Activated naive CD8-positive, alpha-beta T cell treated with anti-CD3 and anti-CD28 coated beads, Interleukin-2, amount 50 U/mL, for 16 hours (primary cell): ENCODE measurements around the gene NHERF1.

Source experiments
- DNase-seq: peaks from one replicate; pipeline ENCODE4 v3.0.0-alpha.2; 2020; ENCODE audit warnings: low read depth, low spot score

The NHERF1 gene

GRCh38 chr17:74784125-74784810 is 35.8 kb downstream of the NHERF1 start:
- no peak for DNase-seq

DNA sequence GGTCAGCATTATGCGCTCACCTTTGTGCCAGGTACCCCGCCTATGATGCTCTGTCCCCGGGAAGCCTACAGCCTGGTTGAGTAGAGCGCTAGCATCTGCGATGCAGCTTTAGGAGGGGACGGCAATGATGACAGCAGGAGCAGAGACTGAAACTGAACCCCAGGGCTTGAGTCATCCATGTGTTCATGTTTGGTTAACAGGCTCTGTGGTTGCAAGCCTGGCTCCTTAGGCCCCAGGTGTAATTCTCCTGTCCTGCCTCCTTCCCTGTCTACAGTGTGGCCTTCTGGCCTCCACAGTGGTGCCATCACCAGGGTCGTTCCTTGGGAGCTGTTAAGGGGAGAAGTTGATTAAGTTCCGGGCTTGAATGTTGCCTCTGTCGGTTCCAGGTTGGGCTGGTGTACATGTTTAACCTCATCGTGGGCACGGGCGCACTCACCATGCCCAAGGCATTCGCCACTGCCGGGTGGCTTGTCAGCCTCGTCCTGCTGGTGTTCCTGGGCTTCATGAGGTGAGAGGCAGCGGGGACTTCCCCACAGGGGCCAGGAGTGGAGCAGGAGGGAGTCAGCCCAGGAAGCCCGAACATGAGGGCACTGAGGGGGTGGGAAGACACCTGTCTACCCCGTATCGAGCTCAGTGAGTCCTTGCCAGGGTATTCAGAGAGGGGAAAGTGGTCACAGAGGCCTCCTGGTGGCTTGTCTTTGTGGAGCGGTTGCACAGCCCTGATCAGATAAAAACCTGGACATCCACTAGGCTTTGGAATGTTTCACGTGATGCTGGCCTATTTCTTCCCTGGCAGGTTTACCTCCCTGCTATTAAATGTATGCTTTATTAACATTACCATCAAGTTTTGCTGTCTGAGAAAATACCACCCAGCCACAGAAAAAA is 36.9 kb downstream of the NHERF1 start:
- DNase-seq, result no peak

- no peak for DNase-seq
Observed at GRCh38 chr17:74785981-74786360, 37.5 kb downstream of the NHERF1 start.

DNA sequence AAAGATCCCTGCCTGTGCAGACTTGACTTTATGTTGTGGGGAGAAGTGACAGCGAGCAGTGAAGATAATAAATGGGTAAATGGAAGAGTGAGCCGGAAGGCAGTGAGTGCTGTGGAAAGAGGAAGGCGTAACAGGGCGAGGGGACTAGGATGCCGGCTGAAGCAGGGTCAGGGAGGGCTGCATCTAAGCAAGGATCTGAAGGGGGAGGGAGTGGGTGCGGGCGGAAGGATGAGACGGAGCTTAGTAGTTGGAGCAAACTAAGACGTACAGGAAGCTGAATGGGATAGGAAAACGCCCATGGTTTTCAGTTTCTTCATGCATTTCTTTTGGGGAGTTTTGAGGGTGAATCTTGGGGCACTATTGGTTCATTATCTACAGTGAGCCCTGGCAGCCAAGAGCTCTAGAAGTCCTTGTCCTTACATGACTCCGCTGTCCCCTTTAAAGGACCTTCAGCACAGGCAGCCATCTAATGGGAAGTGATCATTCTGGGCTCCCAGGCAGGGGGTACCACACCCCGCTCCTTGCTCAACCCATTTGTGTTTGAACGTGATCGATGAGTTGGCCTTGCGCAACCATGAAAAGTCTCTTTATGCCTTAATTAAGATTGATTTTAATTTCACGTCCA is 38.1 kb downstream of the NHERF1 start:
- no peak for DNase-seq

DNA sequence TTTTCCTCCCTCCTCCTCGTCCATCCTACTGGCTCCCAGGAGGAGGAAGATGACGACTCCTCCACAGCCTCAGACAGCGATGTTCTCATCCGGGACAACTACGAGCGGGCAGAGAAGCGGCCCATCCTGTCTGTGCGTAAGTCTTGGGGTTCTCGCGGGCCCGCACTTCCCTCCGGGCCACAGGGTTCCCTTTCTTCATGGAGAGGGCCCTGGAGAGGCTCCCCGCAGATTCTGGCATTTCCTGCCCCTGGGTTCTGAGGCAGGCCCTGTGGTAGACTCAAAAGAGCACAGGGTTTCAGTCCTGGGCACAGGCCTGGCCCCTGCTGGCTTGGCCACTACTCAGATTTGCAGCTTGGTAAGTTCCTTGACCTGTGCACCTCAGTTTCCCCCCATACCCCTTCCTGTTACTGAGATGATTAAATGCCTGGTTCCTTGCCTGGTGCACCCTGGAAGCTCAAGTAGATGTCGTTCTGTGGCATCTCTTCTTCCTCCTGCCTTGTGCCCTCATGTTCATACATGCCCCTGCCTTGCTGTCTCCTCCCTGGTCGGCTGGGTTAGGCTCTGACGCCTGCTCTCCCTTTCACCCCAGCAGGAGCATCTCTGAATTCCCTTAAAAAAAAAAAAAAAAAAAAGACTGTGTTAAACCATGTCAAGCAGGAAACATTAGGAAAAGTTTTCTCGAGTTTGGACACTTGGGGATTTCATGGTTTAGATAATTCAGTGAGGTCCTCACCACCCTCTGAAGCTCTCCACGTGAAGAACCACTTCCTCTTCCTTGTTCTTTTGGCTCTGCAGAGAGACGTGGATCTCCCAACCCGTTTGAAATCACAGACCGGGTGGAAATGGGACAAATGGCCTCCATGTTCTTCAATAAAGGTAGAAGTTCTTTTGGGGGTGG is 42.0 kb downstream of the NHERF1 start:
- no peak for DNase-seq

DNA sequence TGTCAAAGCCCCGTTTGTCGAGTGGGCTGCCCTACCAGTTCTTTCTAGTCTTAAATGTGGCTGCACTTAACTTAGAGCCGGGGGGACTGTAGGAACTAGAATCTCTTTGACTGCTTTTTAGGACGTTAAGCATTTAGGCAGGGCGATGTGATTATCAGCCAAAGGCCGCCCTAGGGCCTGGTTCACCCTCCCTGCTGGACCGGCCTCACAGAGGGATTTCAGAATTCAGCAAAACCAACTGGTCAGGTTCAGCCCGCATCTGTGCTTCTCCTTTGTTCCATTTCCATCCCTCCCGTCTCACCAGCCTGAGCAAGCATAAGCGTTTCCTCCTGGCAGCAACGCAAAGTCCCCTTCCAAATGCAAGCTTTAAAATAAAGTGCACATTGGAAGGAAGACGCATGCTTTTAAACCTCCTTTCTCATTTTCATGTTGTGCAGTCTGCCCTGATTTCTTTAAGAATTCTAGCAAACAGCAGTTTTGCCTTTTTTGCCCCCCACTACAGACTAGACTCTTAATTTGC is 44.2 kb downstream of the NHERF1 start:
- DNase-seq, result no peak

DNA sequence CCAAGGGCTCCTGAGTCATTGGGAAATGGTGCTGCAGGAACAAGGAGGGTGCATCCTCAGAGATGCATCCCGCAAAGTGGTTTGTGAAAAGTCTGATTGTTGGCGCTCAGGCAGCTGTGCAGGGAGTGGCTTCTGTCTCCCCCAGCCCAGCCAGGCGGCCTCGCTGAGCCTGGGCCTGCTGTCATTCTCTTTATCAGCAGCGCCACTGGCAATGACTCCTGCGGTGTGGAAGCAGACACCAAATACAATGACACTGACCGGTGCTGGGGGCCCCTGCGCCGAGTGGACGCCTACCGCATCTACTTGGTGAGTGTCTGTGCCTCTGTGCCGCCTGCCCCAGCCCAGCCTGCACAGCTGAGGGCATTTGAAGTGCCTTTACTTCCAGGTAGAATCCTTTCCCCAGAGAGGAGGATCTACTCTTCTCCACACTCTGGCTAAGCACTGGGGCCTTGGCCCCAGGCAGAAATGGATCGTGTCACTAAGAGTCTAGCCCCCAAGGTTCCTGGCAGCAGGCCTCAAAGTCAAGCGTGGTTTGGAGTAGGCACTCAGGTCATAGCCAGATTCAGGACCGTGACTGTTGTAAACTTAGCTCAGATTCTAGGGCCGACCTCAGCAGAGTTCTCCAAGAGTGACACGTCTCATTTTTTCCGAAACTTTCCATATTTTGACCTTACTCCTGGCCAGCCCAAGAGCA is 47.0 kb downstream of the NHERF1 start:
- no peak for DNase-seq

DNA sequence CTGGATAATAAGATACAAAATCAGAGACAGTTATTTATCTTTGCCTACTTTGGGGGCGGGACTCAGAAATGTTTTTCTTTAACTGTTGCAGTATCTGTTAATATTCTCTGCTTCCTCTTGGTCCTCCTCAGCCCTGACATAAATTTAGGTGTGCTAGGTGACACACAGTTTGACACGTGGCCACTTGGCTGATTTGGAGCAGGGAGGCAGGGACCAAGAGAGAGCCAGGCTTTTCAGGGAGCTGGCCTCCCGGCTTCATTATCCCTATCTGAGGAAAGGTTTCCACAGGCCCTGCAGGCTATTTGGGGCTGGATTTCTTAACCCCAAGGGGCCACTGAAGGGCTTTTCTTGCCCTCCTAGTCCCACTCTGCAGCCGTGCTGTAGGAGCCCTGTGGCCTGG is 47.8 kb downstream of the NHERF1 start:
- no peak for DNase-seq

DNA sequence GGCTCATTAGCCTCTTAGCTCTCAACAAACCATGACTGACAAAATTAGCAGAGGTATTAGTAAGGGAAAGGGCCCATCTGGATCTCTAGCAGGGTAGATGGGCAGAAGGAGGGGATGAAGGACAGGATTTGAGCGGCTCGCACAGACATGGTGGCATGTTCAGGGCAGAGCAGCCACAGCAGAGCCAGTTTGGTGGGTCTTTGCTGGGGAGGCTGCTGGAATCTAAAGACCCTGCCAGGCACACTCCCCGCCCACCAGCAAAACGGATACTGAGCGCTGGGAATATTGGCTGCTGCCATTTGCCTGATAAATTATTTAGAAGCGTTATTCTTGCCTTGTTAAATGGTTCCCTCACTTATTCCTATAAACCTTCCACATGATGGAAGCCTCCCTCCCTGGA is 48.4 kb downstream of the NHERF1 start:
- DNase-seq, result no peak

DNA sequence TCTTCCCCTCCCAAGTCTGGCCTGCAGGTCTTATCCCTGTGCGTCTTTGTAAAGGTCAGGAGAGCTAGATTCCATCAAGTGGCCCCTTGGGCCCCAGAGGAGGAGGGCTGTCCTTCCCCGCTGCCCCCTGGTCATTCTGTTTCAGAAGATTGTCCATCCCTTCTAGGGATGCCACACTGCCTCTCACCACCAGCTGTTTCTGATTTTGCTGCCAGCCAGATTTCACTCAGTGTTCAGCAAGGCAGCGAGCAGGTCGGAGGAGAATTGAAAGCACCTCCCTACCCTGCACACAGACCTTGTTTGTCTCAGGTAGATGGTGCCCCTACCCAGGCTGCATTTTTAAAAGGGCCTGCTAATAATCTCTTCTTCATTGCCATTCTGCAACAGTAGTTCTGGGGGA is 49.4 kb downstream of the NHERF1 start:
- no peak for DNase-seq

DNA sequence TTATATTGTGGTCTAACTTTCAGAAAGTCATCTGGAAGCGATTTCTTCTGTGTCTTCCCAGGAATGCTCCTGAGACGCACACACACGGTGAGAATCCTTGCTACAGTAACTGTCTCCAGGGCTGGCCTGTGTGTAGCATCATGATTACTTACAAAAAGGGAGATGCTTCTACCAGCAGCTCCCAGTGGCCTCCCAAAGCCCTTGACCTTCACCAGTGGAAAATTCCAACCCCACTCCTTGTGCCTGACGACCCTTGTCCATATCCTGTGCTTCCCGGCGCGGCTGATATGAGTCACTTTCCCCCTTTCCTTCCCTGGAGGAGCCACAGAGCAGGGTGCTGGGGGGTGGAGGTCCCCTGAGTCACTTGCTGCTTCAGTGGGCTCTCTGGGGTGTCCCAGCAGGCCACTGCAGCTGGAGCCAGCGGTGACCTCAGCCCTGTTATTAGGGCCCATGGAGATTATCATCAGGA is 49.8 kb downstream of the NHERF1 start:
- DNase-seq, result no peak

- DNase-seq, result no peak
Observed at GRCh38 chr17:74799097-74799496, 50.7 kb downstream of the NHERF1 start.

GRCh38 chr17:74800531-74800930 is 52.1 kb downstream of the NHERF1 start:
- DNase-seq, result no peak

GRCh38 chr17:74801896-74802295 is 53.5 kb downstream of the NHERF1 start:
- no peak for DNase-seq

DNA sequence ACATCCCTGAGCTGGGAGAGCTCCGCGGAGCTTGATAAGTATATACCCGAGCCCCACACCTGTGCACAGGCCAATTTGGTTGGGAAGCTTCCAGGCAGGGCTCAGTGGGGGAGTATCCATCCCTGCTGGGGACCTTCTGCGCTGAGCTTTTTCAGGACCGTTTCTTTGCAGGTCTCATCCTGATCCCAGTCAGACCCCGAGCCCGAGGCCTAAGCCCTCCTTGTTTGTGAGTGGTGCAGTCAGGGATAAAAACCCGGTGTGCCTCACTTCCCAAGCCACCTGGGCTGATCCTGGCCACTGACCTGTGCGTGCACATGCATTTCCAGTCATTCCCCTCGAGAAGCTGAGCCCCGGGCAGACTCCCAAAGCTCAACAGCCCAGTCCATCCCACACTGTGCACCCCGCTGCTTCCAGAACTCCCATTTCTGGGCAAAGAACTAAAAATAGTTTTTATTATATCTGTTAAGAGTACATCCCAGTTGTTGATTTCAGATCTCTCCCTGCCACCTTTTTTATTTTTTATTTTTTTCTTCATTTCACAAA is 55.0 kb downstream of the NHERF1 start:
- DNase-seq, result no peak

- DNase-seq, result no peak
Observed at GRCh38 chr17:74803971-74804370, 55.5 kb downstream of the NHERF1 start.

DNA sequence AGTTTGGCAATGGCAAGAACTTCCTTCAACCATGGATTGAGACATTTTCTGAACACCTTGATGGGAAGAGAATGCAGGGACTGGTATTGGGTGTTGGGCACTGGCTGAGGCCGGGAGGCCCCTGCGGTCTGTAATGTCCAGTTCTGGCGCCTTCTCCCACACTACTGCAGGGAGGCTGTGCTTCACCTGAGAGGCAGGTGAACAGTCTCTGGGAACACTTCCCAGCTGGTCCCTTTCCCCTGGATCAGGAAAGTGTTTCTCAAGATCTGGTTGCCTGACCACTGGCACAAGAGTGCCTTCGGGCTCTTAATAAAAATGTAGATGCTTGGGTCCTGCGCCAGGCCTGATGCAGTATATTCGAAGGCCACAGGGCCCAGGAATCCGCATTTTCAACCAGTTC is 56.3 kb downstream of the NHERF1 start:
- DNase-seq, result no peak

DNA sequence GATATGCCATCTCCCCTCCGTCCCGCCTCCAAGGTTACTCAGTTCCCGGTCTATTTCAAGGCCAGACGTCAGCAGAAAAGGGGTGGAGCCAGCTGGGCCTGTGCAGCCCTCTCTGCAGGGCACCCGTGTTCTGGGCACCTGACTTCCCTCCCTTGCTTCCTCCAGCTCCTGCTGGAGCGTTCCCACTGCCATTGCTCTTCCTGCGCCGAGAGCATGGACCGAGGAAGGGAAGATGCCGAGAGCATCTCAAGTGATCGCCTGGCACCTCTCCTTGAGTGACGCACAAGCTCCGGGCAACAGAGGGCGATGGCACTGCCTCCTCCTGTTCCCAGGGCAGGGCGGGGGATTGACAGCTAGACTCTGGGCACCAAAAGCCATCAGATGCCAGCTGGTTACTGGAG is 57.2 kb downstream of the NHERF1 start:
- DNase-seq, result no peak

GRCh38 chr17:74806334-74806733 is 57.9 kb downstream of the NHERF1 start:
- DNase-seq, result no peak

- DNase-seq, result no peak
Observed at GRCh38 chr17:74807441-74807840, 59.0 kb downstream of the NHERF1 start.
